ENCODE results near the gene ZBTB37. TPM values are rescaled to one million over a fixed set of nuclear protein-coding genes. Genes with fewer than 3 reads are reported as not detected.

ZBTB37 gene
- total and polyA plus RNA-seq, 9 donors = 2.3 to 20.0 (median 14.7) TPM

GRCh38 chr1:173916667-173917066 lies 48.5 kb downstream of the ZBTB37 start:
- no peaks in the 10 kb centered on the region for H3K27me3 ChIP-seq
- H3K4me3 ChIP-seq = no peak overlapping the region
- TF ChIP-seq CTCF (IDR thresholded peaks at IDR 0.05) = no peak
- TF ChIP-seq EP300 (IDR thresholded peaks at IDR 0.05) = no peak
- no peak for TF ChIP-seq POLR2A (IDR thresholded peaks at IDR 0.05)
- H3K4me1 ChIP-seq (ENCODE audit: insufficient read depth) = no peaks in the 10 kb centered on the region
- H3K27ac ChIP-seq = no peak overlapping the region
- H3K9me3 ChIP-seq = no peaks in the 10 kb centered on the region
- no peaks in the 10 kb centered on the region for H3K36me3 ChIP-seq
- no peak for DNase-seq
- 80 to 91% (median 87%) methylated on average over 4 of the region's 4 CpGs for WGBS, 3 donors
- intact Hi-C loops (cut with DNase I) = no loop called here

- H3K36me3 ChIP-seq = no peaks in the 10 kb centered on the region
- WGBS, 3 donors = 91 to 95% (median 93%) methylated on average over 3 of the region's 3 CpGs
Observed at GRCh38 chr1:173917149-173917548, 49.0 kb downstream of the ZBTB37 start, which contains the start of gene SERPINC1. TSS of gene SERPINC1 (minus strand) at chr1:173917327. CDS start at chr1:173917259, 68 bp downstream.

GRCh38 chr1:173917635-173918493 lies 49.7 kb downstream of the ZBTB37 start:
- DNase-seq = no peak
- Histone ChIP-seq H3K4me3 (no peak overlapping the region), H3K9me3 (no peaks in the 10 kb centered on the region), H3K27ac (no peak overlapping the region), H3K36me3 (no peaks in the 10 kb centered on the region), H3K27me3 (no peaks in the 10 kb centered on the region), H3K4me1 (ENCODE audit: insufficient read depth) (no peaks in the 10 kb centered on the region)
- intact Hi-C loops (cut with DNase I) = no loop called here
- whole genome bisulfite sequencing, 3 donors = 86 to 90% (median 87%) methylated on average over 12 of the region's 12 CpGs
- TF ChIP-seq CTCF (IDR thresholded peaks at IDR 0.05) (no peak), POLR2A (IDR thresholded peaks at IDR 0.05) (no peak), EP300 (IDR thresholded peaks at IDR 0.05) (no peak)

More at GRCh38 chr1:173917149-173917548, 49.0 kb downstream of the ZBTB37 start, which contains the start of gene SERPINC1:
- intact Hi-C loops (cut with DNase I) = no loop called here
- no peak for TF ChIP-seq POLR2A (IDR thresholded peaks at IDR 0.05)
- H3K27me3 ChIP-seq = no peaks in the 10 kb centered on the region
- no peak for DNase-seq
- no peaks in the 10 kb centered on the region for H3K4me1 ChIP-seq (ENCODE audit: insufficient read depth)
- H3K27ac ChIP-seq = no peak within 1 kb of the TSS
- no peaks in the 10 kb centered on the region for H3K9me3 ChIP-seq
- H3K4me3 ChIP-seq = no peak within 1 kb of the TSS

GRCh38 chr1:173920861-173921260 lies 52.7 kb downstream of the ZBTB37 start:
- Histone ChIP-seq H3K36me3 (no peaks in the 10 kb centered on the region), H3K27me3 (no peaks in the 10 kb centered on the region), H3K9me3 (no peaks in the 10 kb centered on the region), H3K27ac (no peak overlapping the region), H3K4me3 (no peak overlapping the region), H3K4me1 (ENCODE audit: insufficient read depth) (peaks cover under 1% of the 10 kb centered on the region)
- WGBS, 3 donors = 82 to 91% (median 88%) methylated on average over 5 of the region's 5 CpGs
- intact Hi-C loops (cut with DNase I) = no loop called here
- DNase-seq = no peak
- TF ChIP-seq EP300 (IDR thresholded peaks at IDR 0.05) (no peak), POLR2A (IDR thresholded peaks at IDR 0.05) (no peak), CTCF (IDR thresholded peaks at IDR 0.05) (no peak)
